CD14-positive monocyte (primary cell): ENCODE results near the gene SLC35A3. TPM values are rescaled to one million over a fixed set of nuclear protein-coding genes. Genes with fewer than 3 reads are reported as not detected.
"Not testable (repeated sequence)": the region's sequence is repeated elsewhere in the genome, so short reads cannot be mapped to it uniquely, and the experiment has no call there.

Experiments
- DNase-seq, 3 donors: peaks; one replicate each; pipeline ENCODE4 v3.0.0-alpha.2; 2011 to 2022
- H2AFZ ChIP-seq: 2 replicates; pipeline ENCODE4 v1.6.0; 2012; ENCODE audit warnings: mild to moderate bottlenecking, low read depth, low read length, inconsistent platforms; ENCODE audit not compliant: insufficient read depth, poor library complexity, severe bottlenecking
- H3K27ac ChIP-seq, 2 donors: 1 replicate in 1 of 2; 2 replicates in 1 of 2; pipeline ENCODE4 v1.5.1; 2012 to 2013; ENCODE audit warnings: low read length in 2 of 2, control low read depth in 1 of 2, inconsistent platforms in 1 of 2, low read depth in 1 of 2, mild to moderate bottlenecking in 1 of 2
- H3K27me3 ChIP-seq, 2 donors: one replicate each; pipeline versions ENCODE4 v1.6.0 to v1.6.1; 2011 to 2013; ENCODE audit warnings: low read length in 2 of 2; ENCODE audit not compliant: control insufficient read depth in 2 of 2, insufficient read depth in 2 of 2
- H3K36me3 ChIP-seq, 2 donors: replicated peaks in 1 of 2; 1 replicate in 1 of 2; 2 replicates in 1 of 2; pipeline versions ENCODE4 v1.5.1 to v1.6.1; 2012 to 2013; ENCODE audit warnings: low read length in 2 of 2, control low read depth in 1 of 2, inconsistent platforms in 1 of 2, mild to moderate bottlenecking in 1 of 2; ENCODE audit not compliant: insufficient read depth in 2 of 2, control insufficient read depth in 1 of 2
- H3K4me1 ChIP-seq, 2 donors: 1 replicate in 1 of 2; 2 replicates in 1 of 2; pipeline versions ENCODE4 v1.5.1 to v1.6.1; 2012 to 2013; ENCODE audit warnings: low read length in 2 of 2, control low read depth in 1 of 2, inconsistent platforms in 1 of 2, mild to moderate bottlenecking in 1 of 2, moderate library complexity in 1 of 2; ENCODE audit not compliant: insufficient read depth in 2 of 2, control insufficient read depth in 1 of 2
- H3K4me2 ChIP-seq: replicated peaks from 2 replicates; pipeline ENCODE3; 2012; ENCODE audit warnings: low read length, moderate library complexity, mild to moderate bottlenecking; ENCODE audit not compliant: poor library complexity, severe bottlenecking; ENCODE audit errors: extremely low read depth
- H3K4me3 ChIP-seq, 3 experiments: fragments of 200-600 bp in 1 of 3; sonication (generic) in 1 of 3; replicated peaks in 1 of 3; 1 replicate in 2 of 3; 2 replicates in 1 of 3; pipeline ENCODE4 v1.5.1; 2011 to 2013; ENCODE audit warnings: low read length in 3 of 3, mild to moderate bottlenecking in 3 of 3, control low read depth in 2 of 3, low read depth in 2 of 3, inconsistent platforms in 1 of 3, moderate library complexity in 1 of 3
- H3K79me2 ChIP-seq: 2 replicates; pipeline ENCODE4 v1.6.0; 2012; ENCODE audit warnings: mild to moderate bottlenecking, control low read depth, inconsistent platforms, low read length, moderate library complexity; ENCODE audit not compliant: insufficient read depth
- H3K9ac ChIP-seq: 2 replicates; pipeline ENCODE4 v1.6.0; 2017; ENCODE audit warnings: low read length, mild to moderate bottlenecking; ENCODE audit not compliant: insufficient read depth, poor library complexity, severe bottlenecking
- H3K9me3 ChIP-seq, 2 donors: replicated peaks in 1 of 2; 1 replicate in 1 of 2; 2 replicates in 1 of 2; pipeline versions ENCODE4 v1.5.1 to v1.6.1; 2012 to 2013; ENCODE audit warnings: low read length in 2 of 2, control low read depth in 1 of 2; ENCODE audit not compliant: control insufficient read depth in 1 of 2, insufficient read depth in 1 of 2
- H4K20me1 ChIP-seq: 2 replicates; pipeline ENCODE4 v1.6.0; 2012; ENCODE audit warnings: mild to moderate bottlenecking, low read length, control low read depth, moderate library complexity; ENCODE audit not compliant: insufficient read depth
- H3K27ac Mint-ChIP-seq, 7 donors: one replicate each; pipeline ENCODE4 v1.8.0; 2020; ENCODE audit warnings: mild to moderate bottlenecking in 7 of 7, mixed read lengths in 7 of 7, moderate library complexity in 6 of 7, inconsistent platforms in 2 of 7
- H3K27me3 Mint-ChIP-seq, 3 donors: one replicate each; pipeline ENCODE4 v1.8.0; 2021 to 2022; ENCODE audit warnings: low read depth in 3 of 3, mild to moderate bottlenecking in 3 of 3, mixed read lengths in 3 of 3, moderate library complexity in 3 of 3, inconsistent platforms in 1 of 3
- H3K36me3 Mint-ChIP-seq, 2 donors: one replicate each; pipeline ENCODE4 v1.8.0; 2020; ENCODE audit warnings: mixed read lengths in 2 of 2, inconsistent platforms in 1 of 2, mild to moderate bottlenecking in 1 of 2
- H3K4me1 Mint-ChIP-seq: one replicate; pipeline ENCODE4 v1.8.0; 2020; ENCODE audit warnings: mild to moderate bottlenecking, mixed read lengths
- H3K4me3 Mint-ChIP-seq, 2 donors: one replicate each; pipeline ENCODE4 v1.8.0; 2020; ENCODE audit warnings: mild to moderate bottlenecking in 2 of 2, mixed read lengths in 2 of 2, moderate library complexity in 1 of 2
- H3K9me3 Mint-ChIP-seq, 7 donors: one replicate each; pipeline ENCODE4 v1.8.0; 2020 to 2022; ENCODE audit warnings: mixed read lengths in 7 of 7, mild to moderate bottlenecking in 6 of 7, moderate library complexity in 6 of 7, inconsistent platforms in 2 of 7
- CTCF ChIP-seq: fragments of 200-600 bp; IDR thresholded peaks from one replicate; pipeline ENCODE4 v1.8.0; 2022; ENCODE audit warnings: antibody characterized with exemption, mild to moderate bottlenecking
- WGBS: methylation state at CpG from one replicate; pipeline ENCODE4 v1.1.5; 2013; ENCODE audit warnings: missing lambda C conversion rate; ENCODE audit not compliant: insufficient coverage; 5-methylcytosine and 5-hydroxymethylcytosine counted together
- intact Hi-C, 2 donors: fragments of 100-400 bp; cut with micrococcal nuclease; formaldehyde crosslinking; loops; one replicate each; pipeline versions ENCODE4 v1.15.0 to v1.15.1; 2023
- polyA plus RNA-seq, 3 donors: library from polyadenylated mRNA; depleted of rRNA in 1 of 3; unstranded in 2 of 3; stranded (reverse) in 1 of 3; fragments of 300-500 nt in 2 of 3; fragments of >200 nt in 1 of 3; fragmentation: Illumina TruSeq in 2 of 3; gene quantifications; 1 replicate in 2 of 3; 2 replicates in 1 of 3; pipeline ENCODE4 v1.2.3, GENCODE V29; 2012 to 2021

The SLC35A3 gene
- polyA plus RNA-seq, 3 donors, result 10.1 to 14.3 (median 13.0) TPM

GRCh38 chr1:99975529-99975928 lies 5.7 kb downstream of the SLC35A3 start:
- WGBS, result 100% methylated on average over 2 of the region's 3 CpGs

GRCh38 chr1:99977326-99977725 lies 7.5 kb downstream of the SLC35A3 start:
- H3K27me3 Mint-ChIP-seq, H3K27me3 ChIP-seq, H2AFZ ChIP-seq, H4K20me1 ChIP-seq, H3K4me3 ChIP-seq, H3K9ac ChIP-seq, H3K4me1 Mint-ChIP-seq, H3K4me3 Mint-ChIP-seq, H3K27ac ChIP-seq, H3K9me3 Mint-ChIP-seq, H3K4me1 ChIP-seq, intact Hi-C loops, H3K9me3 ChIP-seq, H3K27ac Mint-ChIP-seq, H3K4me2 ChIP-seq, DNase-seq: not testable (repeated sequence)
- 98% methylated on average over 7 of the region's 12 CpGs for WGBS
- peaks cover 33% of the 10 kb centered on the region for H3K79me2 ChIP-seq
- peaks cover 16 to 30% of the 10 kb centered on the region in 2 donors for H3K36me3 ChIP-seq
- H3K36me3 Mint-ChIP-seq, result peaks cover 11 to 23% of the 10 kb centered on the region in 2 donors

More at GRCh38 chr1:99975529-99975928, 5.7 kb downstream of the SLC35A3 start:
- Histone ChIP-seq H2AFZ (no peak overlapping the region), H3K36me3 (peaks cover 16 to 30% of the 10 kb centered on the region in 2 donors), H3K79me2 (peaks cover 48% of the 10 kb centered on the region), H3K4me2 (no peak overlapping the region), H3K9ac (no peak overlapping the region), H3K27me3 (no peaks in the 10 kb centered on the region), H4K20me1 (no peaks in the 10 kb centered on the region), H3K4me1 (peaks cover 5 to 6% of the 10 kb centered on the region in 2 donors), H3K9me3 (no peaks in the 10 kb centered on the region), H3K27ac (no peak overlapping the region), H3K4me3 (no peak overlapping the region)
- Mint-ChIP-seq H3K9me3 (no peaks in the 10 kb centered on the region), H3K27me3 (no peaks in the 10 kb centered on the region), H3K4me1 (peaks cover 13% of the 10 kb centered on the region), H3K4me3 (no peak overlapping the region), H3K27ac (no peak overlapping the region), H3K36me3 (peaks cover 11 to 23% of the 10 kb centered on the region in 2 donors)
- DNase-seq, result no peak
- intact Hi-C loops, result no loop called here
- TF ChIP-seq CTCF, result no peak
